ENCODE data around the gene AMIGO1.

The AMIGO1 gene

GRCh38 chr1:109502364-109502851 is 7.1 kb downstream of the AMIGO1 start:
- DNase-seq (ENCODE audit: low read depth): no peak

- no peak for DNase-seq (ENCODE audit: low read depth)
These were observed 7.7 kb downstream of the AMIGO1 start for GRCh38 chr1:109501644-109502363.

GRCh38 chr1:109500941-109501381 is 8.6 kb downstream of the AMIGO1 start:
- DNase-seq (ENCODE audit: low read depth): peak; percentile 79

- DNase-seq (ENCODE audit: low read depth): peak; percentile 60
These were observed 9.6 kb downstream of the AMIGO1 start for GRCh38 chr1:109499661-109500536.

- DNase-seq (ENCODE audit: low read depth): no peak
These were observed 10.4 kb downstream of the AMIGO1 start for GRCh38 chr1:109499081-109499480.

GRCh38 chr1:109498161-109498801 is 11.2 kb downstream of the AMIGO1 start:
- peak; percentile 31 for DNase-seq (ENCODE audit: low read depth)

- DNase-seq (ENCODE audit: low read depth): no peak
These were observed 11.9 kb downstream of the AMIGO1 start for GRCh38 chr1:109497449-109498160.

- no peak for DNase-seq (ENCODE audit: low read depth)
These were observed 13.8 kb downstream of the AMIGO1 start for GRCh38 chr1:109495738-109496137.

- peak; percentile 81 for DNase-seq (ENCODE audit: low read depth)
These were observed 15.6 kb downstream of the AMIGO1 start, which contains the start of gene CYB561D1 for GRCh38 chr1:109493805-109494539. CYB561D1 (plus strand) TSS chr1:109494094; CDS start chr1:109494140, 46 bp downstream.

- DNase-seq (ENCODE audit: low read depth): no peak
These were observed 16.3 kb downstream of the AMIGO1 start for GRCh38 chr1:109493227-109493626.

- DNase-seq (ENCODE audit: low read depth): no peak
These were observed 16.7 kb downstream of the AMIGO1 start for GRCh38 chr1:109492779-109493178.

GRCh38 chr1:109491372-109491771 is 18.2 kb downstream of the AMIGO1 start:
- no peak for DNase-seq (ENCODE audit: low read depth)

GRCh38 chr1:109490934-109491302 is 18.6 kb downstream of the AMIGO1 start:
- DNase-seq (ENCODE audit: low read depth): no peak

GRCh38 chr1:109490029-109490933 is 19.2 kb downstream of the AMIGO1 start:
- DNase-seq (ENCODE audit: low read depth): peak; percentile 63

GRCh38 chr1:109488696-109489095 is 20.8 kb downstream of the AMIGO1 start:
- DNase-seq (ENCODE audit: low read depth): no peak

- DNase-seq (ENCODE audit: low read depth): no peak
These were observed 21.3 kb downstream of the AMIGO1 start for GRCh38 chr1:109488201-109488600.

GRCh38 chr1:109487261-109487660 is 22.3 kb downstream of the AMIGO1 start:
- no peak for DNase-seq (ENCODE audit: low read depth)

- DNase-seq (ENCODE audit: low read depth): no peak
These were observed 24.5 kb downstream of the AMIGO1 start for GRCh38 chr1:109485001-109485400.

- no peak for DNase-seq (ENCODE audit: low read depth)
These were observed 25.0 kb downstream of the AMIGO1 start for GRCh38 chr1:109484519-109484975.
